ENCODE measurements around the gene PLCE1. TPM values are rescaled to one million over a fixed set of nuclear protein-coding genes. Genes with fewer than 3 reads are reported as not detected.

PLCE1 gene
- total and polyA plus RNA-seq, 2 experiments from 2014 or later: 0.10 to 0.58 TPM

- TF ChIP-seq, protein P1, sequence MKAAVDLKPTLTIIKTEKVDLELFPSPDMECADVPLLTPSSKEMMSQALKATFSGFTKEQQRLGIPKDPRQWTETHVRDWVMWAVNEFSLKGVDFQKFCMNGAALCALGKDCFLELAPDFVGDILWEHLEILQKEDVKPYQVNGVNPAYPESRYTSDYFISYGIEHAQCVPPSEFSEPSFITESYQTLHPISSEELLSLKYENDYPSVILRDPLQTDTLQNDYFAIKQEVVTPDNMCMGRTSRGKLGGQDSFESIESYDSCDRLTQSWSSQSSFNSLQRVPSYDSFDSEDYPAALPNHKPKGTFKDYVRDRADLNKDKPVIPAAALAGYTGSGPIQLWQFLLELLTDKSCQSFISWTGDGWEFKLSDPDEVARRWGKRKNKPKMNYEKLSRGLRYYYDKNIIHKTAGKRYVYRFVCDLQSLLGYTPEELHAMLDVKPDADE (IDR thresholded peaks at IDR 0.05): no peak
- no peak for TF ChIP-seq NANOG (IDR thresholded peaks at IDR 0.05; ENCODE audit: borderline replicate concordance)
- TF ChIP-seq CTCF (conservative IDR thresholded peaks at IDR 0.05; ENCODE audit: low read depth in 2 of 2): no peak
- TF ChIP-seq ZNF331 (CRISPR knock-in tag; IDR thresholded peaks at IDR 0.05; ENCODE audit: low read depth): no peak
- TF ChIP-seq EZH2phosphoT487 (IDR thresholded peaks at IDR 0.05; ENCODE audit: unreplicated experiment): no peak
- TF ChIP-seq ZNF114 (CRISPR knock-in tag; IDR thresholded peaks at IDR 0.05): no peak
- TF ChIP-seq STAT1 (IDR thresholded peaks at IDR 0.05; ENCODE audit: unreplicated experiment): no peak
- TF ChIP-seq CREB1 (CRISPR knock-in tag; IDR thresholded peaks at IDR 0.05; ENCODE audit: low read depth): no peak
- TF ChIP-seq EZH2 (IDR thresholded peaks at IDR 0.05; ENCODE audit: low read depth, unreplicated experiment): no peak
- no peak for TF ChIP-seq POLR2AphosphoS5 (IDR thresholded peaks at IDR 0.05; ENCODE audit: low read depth)
Measured at GRCh38 chr10:94018107-94018506, 24.4 kb downstream of the PLCE1 start (continued).

- peaks cover 1% of the 10 kb centered on the region for H3K27me3 Mint-ChIP-seq (ENCODE audit: insufficient read depth, low read depth, poor library complexity)
- no peak overlapping the region for H3K27ac Mint-ChIP-seq
- ATAC-seq (no peak), DNase-seq (ENCODE audit: low spot score) (no peak)
- Histone ChIP-seq H3K4me3 (no peak overlapping the region), H3K27me3 (ENCODE audit: insufficient read depth) (no peaks in the 10 kb centered on the region), H3F3A (replicated peaks; ENCODE audit: low read depth) (no peaks in the 10 kb centered on the region), H2AFZ (no peak overlapping the region), H3K79me2 (replicated peaks; ENCODE audit: insufficient read depth) (no peaks in the 10 kb centered on the region), H3K4me1 (ENCODE audit: insufficient read depth) (no peaks in the 10 kb centered on the region), H4K20me1 (replicated peaks; ENCODE audit: insufficient read depth) (no peaks in the 10 kb centered on the region), H3K27ac (ENCODE audit: low read depth) (no peak overlapping the region), H3K36me3 (ENCODE audit: insufficient read depth) (no peaks in the 10 kb centered on the region), H3K4me2 (no peak overlapping the region), H3K9me2 (ENCODE audit: insufficient read depth) (peaks cover 4% of the 10 kb centered on the region; the same call in 1 of the 2 replicates)
- TF ChIP-seq NANOG (IDR thresholded peaks at IDR 0.05; ENCODE audit: borderline replicate concordance): no peak
- H3K9me3 Mint-ChIP-seq: peaks cover 20% of the 10 kb centered on the region
- H3K36me3 Mint-ChIP-seq (ENCODE audit: low read depth): peaks cover 7% of the 10 kb centered on the region; the same call in 1 of the 3 replicates
- no peak overlapping the region for H3K4me3 Mint-ChIP-seq
- H3K4me1 Mint-ChIP-seq: no peaks in the 10 kb centered on the region
Measured at GRCh38 chr10:94023906-94024305, 30.2 kb downstream of the PLCE1 start.

DNA sequence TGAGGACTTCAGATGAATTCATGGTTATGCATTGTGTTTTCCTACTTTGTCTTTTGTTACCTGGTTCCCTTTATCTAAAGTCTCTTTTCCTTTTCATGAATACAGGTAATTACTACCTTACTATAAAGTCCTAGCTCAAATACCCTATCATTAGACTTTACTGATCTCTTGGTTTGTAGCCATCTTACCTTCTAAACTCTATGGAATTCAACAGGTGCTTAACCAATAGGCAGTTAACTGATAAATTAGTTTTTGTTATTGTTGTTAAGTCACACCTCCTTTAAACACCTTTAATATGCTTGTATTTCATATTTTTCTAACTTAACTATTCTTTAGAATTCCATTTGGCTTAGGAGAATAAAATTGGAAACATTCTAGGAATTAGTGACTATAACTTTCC lies 30.7 kb downstream of the PLCE1 start:
- no peaks in the 10 kb centered on the region for H3K4me1 Mint-ChIP-seq
- no peaks in the 10 kb centered on the region for H3K36me3 ChIP-seq (ENCODE audit: insufficient read depth)
- H3K9me2 ChIP-seq (ENCODE audit: insufficient read depth): peaks cover 4% of the 10 kb centered on the region; the same call in 1 of the 2 replicates
- H3K27me3 Mint-ChIP-seq (ENCODE audit: insufficient read depth, low read depth, poor library complexity): peaks cover 1% of the 10 kb centered on the region
- H3K79me2 ChIP-seq (replicated peaks; ENCODE audit: insufficient read depth): no peaks in the 10 kb centered on the region
- no peak overlapping the region for H2AFZ ChIP-seq
- H3K4me1 ChIP-seq (ENCODE audit: insufficient read depth): no peaks in the 10 kb centered on the region
- no peak overlapping the region for H3K4me2 ChIP-seq
- no peaks in the 10 kb centered on the region for H3F3A ChIP-seq (replicated peaks; ENCODE audit: low read depth)
- no peak overlapping the region for H3K4me3 ChIP-seq
- DNase-seq (ENCODE audit: low spot score): no peak
- peaks cover 24% of the 10 kb centered on the region for H3K9me3 Mint-ChIP-seq
- ATAC-seq: no peak
- H3K27ac Mint-ChIP-seq: no peak overlapping the region
- no peaks in the 10 kb centered on the region for H3K27me3 ChIP-seq (ENCODE audit: insufficient read depth)
- no peak overlapping the region for H3K4me3 Mint-ChIP-seq
- peaks cover 9% of the 10 kb centered on the region; the same call in 2 of the 3 replicates for H3K36me3 Mint-ChIP-seq (ENCODE audit: low read depth)
- H3K27ac ChIP-seq (ENCODE audit: low read depth): no peak overlapping the region
- H4K20me1 ChIP-seq (replicated peaks; ENCODE audit: insufficient read depth): no peaks in the 10 kb centered on the region
- TF ChIP-seq ZNF114 (CRISPR knock-in tag; IDR thresholded peaks at IDR 0.05): no peak
- no peak for TF ChIP-seq NANOG (IDR thresholded peaks at IDR 0.05; ENCODE audit: borderline replicate concordance)
- TF ChIP-seq CREB1 (CRISPR knock-in tag; IDR thresholded peaks at IDR 0.05; ENCODE audit: low read depth): no peak
- TF ChIP-seq POLR2AphosphoS5 (IDR thresholded peaks at IDR 0.05; ENCODE audit: low read depth): no peak
- no peak for TF ChIP-seq ZNF331 (CRISPR knock-in tag; IDR thresholded peaks at IDR 0.05; ENCODE audit: low read depth)
- no peak for TF ChIP-seq EZH2phosphoT487 (IDR thresholded peaks at IDR 0.05; ENCODE audit: unreplicated experiment)
- TF ChIP-seq, protein P2, sequence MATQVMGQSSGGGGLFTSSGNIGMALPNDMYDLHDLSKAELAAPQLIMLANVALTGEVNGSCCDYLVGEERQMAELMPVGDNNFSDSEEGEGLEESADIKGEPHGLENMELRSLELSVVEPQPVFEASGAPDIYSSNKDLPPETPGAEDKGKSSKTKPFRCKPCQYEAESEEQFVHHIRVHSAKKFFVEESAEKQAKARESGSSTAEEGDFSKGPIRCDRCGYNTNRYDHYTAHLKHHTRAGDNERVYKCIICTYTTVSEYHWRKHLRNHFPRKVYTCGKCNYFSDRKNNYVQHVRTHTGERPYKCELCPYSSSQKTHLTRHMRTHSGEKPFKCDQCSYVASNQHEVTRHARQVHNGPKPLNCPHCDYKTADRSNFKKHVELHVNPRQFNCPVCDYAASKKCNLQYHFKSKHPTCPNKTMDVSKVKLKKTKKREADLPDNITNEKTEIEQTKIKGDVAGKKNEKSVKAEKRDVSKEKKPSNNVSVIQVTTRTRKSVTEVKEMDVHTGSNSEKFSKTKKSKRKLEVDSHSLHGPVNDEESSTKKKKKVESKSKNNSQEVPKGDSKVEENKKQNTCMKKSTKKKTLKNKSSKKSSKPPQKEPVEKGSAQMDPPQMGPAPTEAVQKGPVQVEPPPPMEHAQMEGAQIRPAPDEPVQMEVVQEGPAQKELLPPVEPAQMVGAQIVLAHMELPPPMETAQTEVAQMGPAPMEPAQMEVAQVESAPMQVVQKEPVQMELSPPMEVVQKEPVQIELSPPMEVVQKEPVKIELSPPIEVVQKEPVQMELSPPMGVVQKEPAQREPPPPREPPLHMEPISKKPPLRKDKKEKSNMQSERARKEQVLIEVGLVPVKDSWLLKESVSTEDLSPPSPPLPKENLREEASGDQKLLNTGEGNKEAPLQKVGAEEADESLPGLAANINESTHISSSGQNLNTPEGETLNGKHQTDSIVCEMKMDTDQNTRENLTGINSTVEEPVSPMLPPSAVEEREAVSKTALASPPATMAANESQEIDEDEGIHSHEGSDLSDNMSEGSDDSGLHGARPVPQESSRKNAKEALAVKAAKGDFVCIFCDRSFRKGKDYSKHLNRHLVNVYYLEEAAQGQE (IDR thresholded peaks at IDR 0.05; ENCODE audit: unreplicated experiment): no peak
- TF ChIP-seq STAT1 (IDR thresholded peaks at IDR 0.05; ENCODE audit: unreplicated experiment): no peak
- TF ChIP-seq, protein P1 (IDR thresholded peaks at IDR 0.05): no peak
- no peak for TF ChIP-seq CTCF (conservative IDR thresholded peaks at IDR 0.05; ENCODE audit: low read depth in 2 of 2)
- TF ChIP-seq JUNB (IDR thresholded peaks at IDR 0.05; ENCODE audit: unreplicated experiment): no peak
